Measurements from ENCODE around the gene ALDOB.

GRCh38 chr9:101467690-101468089 is 32.1 kb upstream of the ALDOB start:
- TF ChIP-seq SP1 (IDR thresholded peaks at IDR 0.05; ENCODE audit: low read depth, low read length) (no peak), NRF1 (IDR thresholded peaks at IDR 0.05; ENCODE audit: low read depth, low read length) (no peak), EGR1 (IDR thresholded peaks at IDR 0.05; ENCODE audit: borderline replicate concordance, low read depth, low read length) (no peak), CTCF (IDR thresholded peaks at IDR 0.05; ENCODE audit: control extremely low read depth in 1 of 3, insufficient read depth in 1 of 3, low read depth in 1 of 3, low read length in 3 of 3) (no peak), POLR2A (IDR thresholded peaks at IDR 0.05; ENCODE audit: control extremely low read depth in 1 of 2, low read depth in 2 of 2, low read length in 2 of 2) (no peak), EZH2 (IDR thresholded peaks at IDR 0.05; ENCODE audit: low read depth, low read length, severe bottlenecking) (no peak), ASH2L (IDR thresholded peaks at IDR 0.05; ENCODE audit: low read length) (no peak)
- TF ChIP-seq, protein P1, sequence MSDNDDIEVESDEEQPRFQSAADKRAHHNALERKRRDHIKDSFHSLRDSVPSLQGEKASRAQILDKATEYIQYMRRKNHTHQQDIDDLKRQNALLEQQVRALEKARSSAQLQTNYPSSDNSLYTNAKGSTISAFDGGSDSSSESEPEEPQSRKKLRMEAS (IDR thresholded peaks at IDR 0.05) = no peak
